H1 (cell line): Measurements from ENCODE around the gene ANKRD13C. TPM values are rescaled to one million over a fixed set of nuclear protein-coding genes. Genes with fewer than 3 reads are reported as not detected.

Experiments
- CTCF ChIA-PET: fragments of 300-600 bp; sonication (Branson Sonifier 250); formaldehyde crosslinking; loops from one replicate; lab custom pipeline; 2021; ENCODE audit not compliant: partially characterized antibody; lab: Charles Lee
- POLR2A ChIA-PET: fragments of 300-600 bp; sonication (Branson Sonifier 250); formaldehyde crosslinking; loops from one replicate; lab custom pipeline; 2021; ENCODE audit warnings: inconsistent platforms; ENCODE audit not compliant: partially characterized antibody; lab: Charles Lee
- DNase-seq, 2 experiments: peaks; one replicate each; pipeline versions ENCODE4 v3.0.0 to v3.0.0-alpha.2; 2010 to 2022; ENCODE audit warnings: low spot score in 2 of 2, low read depth in 1 of 2, mixed read lengths in 1 of 2
- FAIRE-seq: peaks from 2 replicates; lab custom pipeline; 2011; peaks lifted over from hg19 to GRCh38; lab: Jason Lieb, UNC
- H2AFZ ChIP-seq: 2 replicates; pipeline ENCODE4 v1.8.1; 2012; ENCODE audit warnings: low read length, inconsistent platforms
- H2AK5ac ChIP-seq: 2 replicates; pipeline ENCODE4 v1.6.1; 2013; ENCODE audit warnings: low read depth, low read length
- H2BK120ac ChIP-seq: replicated peaks from 2 replicates; pipeline ENCODE3; 2013; ENCODE audit warnings: low read depth, low read length, inconsistent platforms
- H2BK12ac ChIP-seq: 2 replicates; pipeline ENCODE4 v1.6.1; 2013; ENCODE audit warnings: low read depth, low read length
- H2BK15ac ChIP-seq: 2 replicates; pipeline ENCODE4 v1.6.1; 2013; ENCODE audit warnings: low read length
- H2BK20ac ChIP-seq: 2 replicates; pipeline ENCODE4 v1.6.1; 2013; ENCODE audit warnings: low read length
- H2BK5ac ChIP-seq: 2 replicates; pipeline ENCODE4 v1.6.1; 2013; ENCODE audit warnings: low read depth, low read length
- H3K14ac ChIP-seq: 2 replicates; pipeline ENCODE4 v1.6.1; 2013; ENCODE audit warnings: inconsistent platforms; ENCODE audit not compliant: insufficient read length
- H3K18ac ChIP-seq: 2 replicates; pipeline ENCODE4 v1.6.1; 2013; ENCODE audit warnings: low read length; ENCODE audit errors: extremely low read depth
- H3K23ac ChIP-seq: 2 replicates; pipeline ENCODE4 v1.6.1; 2013; ENCODE audit warnings: inconsistent platforms; ENCODE audit not compliant: insufficient read length
- H3K23me2 ChIP-seq: 2 replicates; pipeline ENCODE4 v1.6.1; 2013; ENCODE audit warnings: low read depth, low read length
- H3K27ac ChIP-seq: 2 replicates; pipeline ENCODE4 v1.6.1; 2011; ENCODE audit warnings: low read depth, low read length, inconsistent platforms
- H3K27me3 ChIP-seq, 4 experiments: replicated peaks in 1 of 4; 1 replicate in 1 of 4; 2 replicates in 3 of 4; pipeline versions ENCODE4 v1.6.1 to v1.8.1; 2011 to 2013; ENCODE audit warnings: low read length in 3 of 4, mild to moderate bottlenecking in 3 of 4, inconsistent platforms in 2 of 4, mixed read lengths in 2 of 4, moderate library complexity in 1 of 4; ENCODE audit not compliant: control insufficient read depth in 3 of 4, insufficient read depth in 3 of 4; ENCODE audit errors: extremely low read depth in 1 of 4
- H3K36me3 ChIP-seq, 4 experiments: 2 replicates each; pipeline versions ENCODE4 v1.6.1 to v1.8.1; 2011 to 2013; ENCODE audit warnings: mild to moderate bottlenecking in 4 of 4, low read length in 3 of 4, moderate library complexity in 2 of 4, control low read depth in 1 of 4, inconsistent platforms in 1 of 4; ENCODE audit not compliant: insufficient read depth in 4 of 4, control insufficient read depth in 2 of 4
- H3K4ac ChIP-seq: replicated peaks from 2 replicates; pipeline ENCODE3; 2013; ENCODE audit warnings: low read length, low read depth, mixed read lengths, inconsistent platforms; ENCODE audit not compliant: insufficient read length
- H3K4me1 ChIP-seq, 4 experiments: replicated peaks in 1 of 4; 1 replicate in 1 of 4; 2 replicates in 3 of 4; pipeline versions ENCODE4 v1.6.1 to v1.8.1; 2011 to 2013; ENCODE audit warnings: low read length in 3 of 4, inconsistent platforms in 2 of 4, mixed read lengths in 1 of 4; ENCODE audit not compliant: insufficient read depth in 4 of 4, control insufficient read depth in 3 of 4
- H3K4me2 ChIP-seq, 2 experiments: 2 replicates each; pipeline versions ENCODE4 v1.6.1 to v1.8.1; 2011 to 2013; ENCODE audit warnings: low read depth in 2 of 2, low read length in 2 of 2, control low read depth in 1 of 2, inconsistent platforms in 1 of 2, mild to moderate bottlenecking in 1 of 2; ENCODE audit not compliant: insufficient read depth in 1 of 2
- H3K4me3 ChIP-seq, 4 experiments: fragments of 200-600, 300-600 bp in 1 of 4; sonication (generic), shearing (Covaris generic), sonication (Bioruptor Twin) in 1 of 4; 2 replicates each; pipeline versions ENCODE4 v1.5.1 to v1.8.1; 2011 to 2016; ENCODE audit warnings: low read length in 4 of 4, low read depth in 3 of 4, control low read depth in 2 of 4, inconsistent platforms in 2 of 4, mild to moderate bottlenecking in 2 of 4, mixed read lengths in 1 of 4, moderate library complexity in 1 of 4; ENCODE audit not compliant: insufficient read depth in 2 of 4; ENCODE audit errors: extremely low read depth in 1 of 4
- H3K56ac ChIP-seq: replicated peaks from 2 replicates; pipeline ENCODE3; 2013; ENCODE audit warnings: low read depth, mild to moderate bottlenecking, mixed read lengths, low read length, inconsistent platforms; ENCODE audit not compliant: insufficient read length
- H3K79me1 ChIP-seq: 2 replicates; pipeline ENCODE4 v1.6.1; 2013; ENCODE audit warnings: low read depth, low read length, control low read depth
- H3K79me2 ChIP-seq, 2 experiments: 2 replicates each; pipeline versions ENCODE4 v1.6.1 to v1.8.1; 2012 to 2013; ENCODE audit warnings: low read length in 2 of 2, mild to moderate bottlenecking in 2 of 2, inconsistent platforms in 1 of 2; ENCODE audit not compliant: insufficient read depth in 2 of 2, control insufficient read depth in 1 of 2
- H3K9ac ChIP-seq, 4 experiments: replicated peaks in 1 of 4; 1 replicate in 1 of 4; 2 replicates in 3 of 4; pipeline versions ENCODE4 v1.6.1 to v1.8.1; 2011 to 2013; ENCODE audit warnings: low read depth in 3 of 4, low read length in 3 of 4, control low read depth in 2 of 4, mild to moderate bottlenecking in 2 of 4, moderate library complexity in 2 of 4, inconsistent platforms in 1 of 4; ENCODE audit errors: extremely low read depth in 1 of 4
- H3K9me3 ChIP-seq, 2 experiments: 2 replicates each; pipeline versions ENCODE4 v1.6.1 to v1.8.1; 2012 to 2013; ENCODE audit warnings: mild to moderate bottlenecking in 2 of 2, moderate library complexity in 2 of 2, control low read depth in 1 of 2, inconsistent platforms in 1 of 2, low read depth in 1 of 2, low read length in 1 of 2, mixed read lengths in 1 of 2; ENCODE audit not compliant: insufficient read depth in 2 of 2
- H4K20me1 ChIP-seq, 2 experiments: replicated peaks in 1 of 2; 2 replicates each; pipeline versions ENCODE3 to v1.8.1; 2011 to 2013; ENCODE audit warnings: inconsistent platforms in 2 of 2, low read length in 2 of 2, mild to moderate bottlenecking in 1 of 2; ENCODE audit not compliant: insufficient read depth in 2 of 2, control insufficient read depth in 1 of 2
- H4K5ac ChIP-seq: 2 replicates; pipeline ENCODE4 v1.6.1; 2013; ENCODE audit warnings: low read length, low read depth, mixed read lengths, inconsistent platforms; ENCODE audit not compliant: insufficient read length
- H4K8ac ChIP-seq: 2 replicates; pipeline ENCODE4 v1.8.0; 2013; ENCODE audit warnings: mild to moderate bottlenecking, moderate library complexity, low read length, inconsistent platforms; ENCODE audit not compliant: insufficient read depth; ENCODE audit errors: extremely low read depth
- H4K91ac ChIP-seq: replicated peaks from 2 replicates; pipeline ENCODE3; 2013; ENCODE audit warnings: low read length, mixed read lengths, inconsistent platforms; ENCODE audit not compliant: insufficient read length
- CHD2 ChIP-seq: IDR thresholded peaks from 2 replicates; pipeline ENCODE4 v1.6.1; 2012; ENCODE audit warnings: low read length, improper control_type of control experiment
- CTCF ChIP-seq, 3 experiments: IDR thresholded peaks; 1 replicate in 2 of 3; 2 replicates in 1 of 3; pipeline versions ENCODE4 v1.5.1 to v1.6.1; 2011; ENCODE audit warnings: low read length in 3 of 3, mild to moderate bottlenecking in 3 of 3, inconsistent platforms in 2 of 3, low read depth in 1 of 3, moderate library complexity in 1 of 3; ENCODE audit not compliant: insufficient read depth in 1 of 3; ENCODE audit errors: control extremely low read depth in 1 of 3
- EGR1 ChIP-seq: IDR thresholded peaks from 2 replicates; pipeline ENCODE4 v1.6.1; 2011; ENCODE audit warnings: low read depth, low read length, borderline replicate concordance
- POU5F1 ChIP-seq: IDR thresholded peaks from 2 replicates; pipeline ENCODE4 v1.6.1; 2011; ENCODE audit warnings: low read depth, mild to moderate bottlenecking, low read length, moderate library complexity
- SIN3A ChIP-seq, 2 experiments: IDR thresholded peaks in 1 of 2; conservative IDR thresholded peaks in 1 of 2; 2 replicates each; pipeline ENCODE4 v1.6.1; 2011 to 2012; ENCODE audit warnings: low read length in 2 of 2, improper control_type of control experiment in 1 of 2, low read depth in 1 of 2, mild to moderate bottlenecking in 1 of 2
- WGBS, 2 experiments: shearing (Covaris generic) in 1 of 2; methylation state at CpG; one replicate each; pipeline versions ENCODE4 v1.1.6 to v1.1.7; 2013 to 2015; ENCODE audit warnings: low lambda C conversion rate in 2 of 2, mixed read lengths in 2 of 2, inconsistent platforms in 1 of 2, low coverage in 1 of 2, missing lambda C conversion rate in 1 of 2; ENCODE audit not compliant: insufficient replicate concordance in 2 of 2, insufficient coverage in 1 of 2, insufficient read length in 1 of 2; ENCODE audit errors: extremely low coverage in 1 of 2, missing lambda C conversion rate in 1 of 2; 5-methylcytosine and 5-hydroxymethylcytosine counted together
- polyA plus RNA-seq, 7 experiments: library from polyadenylated mRNA; depleted of rRNA in 3 of 7; stranded (reverse) in 5 of 7; unstranded in 2 of 7; fragments of >200 nt in 5 of 7; fragments of 200-250 nt in 2 of 7; gene quantifications; 1 replicate in 5 of 7; 2 replicates in 1 of 7; 4 replicates in 1 of 7; pipeline versions ENCODE4 v1.2.1 to v1.2.3, GENCODE V29; 2011 to 2013; ENCODE audit warnings: missing spikeins in 2 of 7, mixed read lengths in 2 of 7
- total RNA-seq: library from RNA; stranded (reverse); fragmentation: NEBNext Ultra II Directional; extraction: Animal tissue kit (Norgen Biotek cat#: 25700); gene quantifications from 2 replicates; pipeline ENCODE4 v1.2.1, GENCODE V29; 2021

Gene ANKRD13C
- total and polyA plus RNA-seq, 2 of the 8 experiments (the other 6 are each of a cell fraction or from before 2014, with no cell fraction given), result 4.8 to 21.7 TPM

GRCh38 chr1:70361727-70362398 lies 7.3 kb upstream of the ANKRD13C start:
- no peaks in the 10 kb centered on the region for H3K9me3 ChIP-seq
- whole genome bisulfite sequencing, 2 experiments, result 68% methylated on average over 3 of the region's 3 CpGs; no CpG with 5 or more reads in 1 of the 2 experiments
- peaks cover 0 to 4% (median 0%) of the 10 kb centered on the region in 4 experiments; a peak in 2 of 7 replicates for H3K4me1 ChIP-seq
- H2AK5ac ChIP-seq, result no peak overlapping the region
- no peaks in the 10 kb centered on the region for H3K79me1 ChIP-seq
- H3K18ac ChIP-seq, result no peak overlapping the region
- H2BK15ac ChIP-seq, result no peak overlapping the region
- no peaks in the 10 kb centered on the region for H3K23me2 ChIP-seq
- H3K27ac ChIP-seq, result no peak overlapping the region
- H3K4me3 ChIP-seq, result no peak overlapping the region
- TF ChIP-seq CTCF (IDR thresholded peaks at IDR 0.05; ENCODE audit: control extremely low read depth in 1 of 3, insufficient read depth in 1 of 3, low read depth in 1 of 3, low read length in 3 of 3) (no peak), POU5F1 (no peak), CHD2 (no peak), EGR1 (no peak), SIN3A (conservative IDR thresholded peaks at IDR 0.05 in 1 of 2, IDR thresholded peaks at IDR 0.05 in 1 of 2; ENCODE audit: low read depth in 1 of 2, low read length in 2 of 2) (no peak)
- no peak overlapping the region for H3K14ac ChIP-seq
- H3K27me3 ChIP-seq, result no peaks in the 10 kb centered on the region
- H4K5ac ChIP-seq, result no peak overlapping the region
- H3K4ac ChIP-seq, result no peak overlapping the region
- H3K36me3 ChIP-seq, result no peaks in the 10 kb centered on the region
- ChIA-PET POLR2A (interaction anchor here (0.8 to 5.3 kb wide), 4 partner anchors 8 to 50 kb away, joined by 3 to 32 read pairs (median 10); partner anchors contain the start of genes ANKRD13C and CTH), CTCF (no interaction called here)
- no peak overlapping the region for H3K23ac ChIP-seq
- H2BK12ac ChIP-seq, result no peak overlapping the region
- no peak overlapping the region for H2AFZ ChIP-seq
- H3K56ac ChIP-seq, result no peak overlapping the region
- no peaks in the 10 kb centered on the region for H4K20me1 ChIP-seq
- H2BK20ac ChIP-seq, result no peak overlapping the region
- H2BK120ac ChIP-seq, result no peak overlapping the region
- H3K4me2 ChIP-seq, result no peak overlapping the region
- no peaks in the 10 kb centered on the region for H3K79me2 ChIP-seq
- FAIRE-seq, result no peak
- DNase-seq, result no peak
- no peak overlapping the region for H4K8ac ChIP-seq
- no peak overlapping the region for H2BK5ac ChIP-seq
- no peak overlapping the region for H4K91ac ChIP-seq
- H3K9ac ChIP-seq, result no peak overlapping the region; a peak in 1 of 7 replicates
